Right renal pelvis (tissue), 4 donors: ENCODE data around the gene MCEE. TPM values are rescaled to one million over a fixed set of nuclear protein-coding genes. Genes with fewer than 3 reads are reported as not detected.

Experiments
- polyA plus RNA-seq, 4 donors: library from polyadenylated mRNA; unstranded; fragments of 120-200 nt; gene quantifications; one replicate each; pipeline ENCODE4 v1.2.1, GENCODE V29; 2013; ENCODE audit not compliant: insufficient read length in 4 of 4

MCEE gene
- polyA plus RNA-seq, 4 donors: 21.8 to 23.6 (median 22.7) TPM

Other genes with a start within 250 kb of the MCEE start
- gene VAX2, start 229.7 kb downstream of the MCEE start, polyA plus RNA-seq: under 1 TPM; 0.17 to 0.54 (median 0.43) TPM
- gene ATP6V1B1, start 194.3 kb downstream of the MCEE start, polyA plus RNA-seq: 10 to 100 TPM; 58.2 to 95.4 (median 83.4) TPM
- gene ANKRD53, start 151.6 kb downstream of the MCEE start, polyA plus RNA-seq: 1 to 10 TPM in 1 of 4 donors, under 1 TPM in 3; 0.47 to 1.1 (median 0.71) TPM
- 10 to 100 TPM; 53.3 to 66.6 (median 57.8) TPM for gene TEX261, start 135.4 kb downstream of the MCEE start, polyA plus RNA-seq
- gene NAGK, start 61.6 kb downstream of the MCEE start, polyA plus RNA-seq: 10 to 100 TPM; 65.2 to 88.1 (median 79.4) TPM
- gene MPHOSPH10, start 405 bp upstream of the MCEE start, polyA plus RNA-seq: 10 to 100 TPM; 39.3 to 50.7 (median 47.5) TPM
- gene PAIP2B, start 96.9 kb upstream of the MCEE start, polyA plus RNA-seq: 10 to 100 TPM; 16.8 to 19.7 (median 18.2) TPM
- 100 to 1,000 TPM; 182 to 223 (median 200) TPM for gene ZNF638, start 201.6 kb upstream of the MCEE start, polyA plus RNA-seq